ENCODE data around the gene NTNG1.

DNA sequence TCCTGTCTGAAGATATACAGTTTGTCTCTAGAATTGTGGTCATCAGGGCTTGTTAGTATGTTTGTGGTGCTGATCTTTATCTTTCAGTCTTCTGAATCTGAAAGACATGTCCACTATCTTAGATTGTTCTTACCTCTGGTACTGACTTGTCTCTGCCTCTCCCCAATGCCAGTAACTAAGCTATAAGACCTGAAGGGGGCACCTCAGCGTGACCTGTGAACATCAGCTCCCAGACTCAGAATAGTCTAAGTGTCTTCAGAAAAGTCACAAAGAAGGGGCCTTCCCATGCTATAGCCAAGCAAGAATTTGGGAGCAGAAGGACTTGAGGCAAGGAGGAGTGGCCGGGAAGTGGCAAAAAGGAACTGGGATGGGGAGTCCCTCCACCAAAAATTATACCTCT lies 178.1 kb downstream of the NTNG1 start:
- TF ChIP-seq, protein P1, sequence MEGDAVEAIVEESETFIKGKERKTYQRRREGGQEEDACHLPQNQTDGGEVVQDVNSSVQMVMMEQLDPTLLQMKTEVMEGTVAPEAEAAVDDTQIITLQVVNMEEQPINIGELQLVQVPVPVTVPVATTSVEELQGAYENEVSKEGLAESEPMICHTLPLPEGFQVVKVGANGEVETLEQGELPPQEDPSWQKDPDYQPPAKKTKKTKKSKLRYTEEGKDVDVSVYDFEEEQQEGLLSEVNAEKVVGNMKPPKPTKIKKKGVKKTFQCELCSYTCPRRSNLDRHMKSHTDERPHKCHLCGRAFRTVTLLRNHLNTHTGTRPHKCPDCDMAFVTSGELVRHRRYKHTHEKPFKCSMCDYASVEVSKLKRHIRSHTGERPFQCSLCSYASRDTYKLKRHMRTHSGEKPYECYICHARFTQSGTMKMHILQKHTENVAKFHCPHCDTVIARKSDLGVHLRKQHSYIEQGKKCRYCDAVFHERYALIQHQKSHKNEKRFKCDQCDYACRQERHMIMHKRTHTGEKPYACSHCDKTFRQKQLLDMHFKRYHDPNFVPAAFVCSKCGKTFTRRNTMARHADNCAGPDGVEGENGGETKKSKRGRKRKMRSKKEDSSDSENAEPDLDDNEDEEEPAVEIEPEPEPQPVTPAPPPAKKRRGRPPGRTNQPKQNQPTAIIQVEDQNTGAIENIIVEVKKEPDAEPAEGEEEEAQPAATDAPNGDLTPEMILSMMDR (IDR thresholded peaks at IDR 0.05) = no peak
- no peak for TF ChIP-seq EZH2 (IDR thresholded peaks at IDR 0.05)

Measured in neural progenitor cell (in vitro differentiated cells).